GM12891 (cell line): ENCODE data around the gene KCNIP4.

Source experiments
- DNase-seq: peaks from one replicate; pipeline ENCODE4 v3.0.0; 2011; ENCODE audit warnings: low spot score; ENCODE audit not compliant: insufficient read length
- FAIRE-seq: peaks from 2 replicates; lab custom pipeline; 2011; peaks lifted over from hg19 to GRCh38; lab: Jason Lieb, UNC
- PAX5 ChIP-seq: IDR thresholded peaks from 2 replicates; pipeline ENCODE4 v1.6.1; 2011; ENCODE audit warnings: low read length, moderate library complexity, mild to moderate bottlenecking; ENCODE audit not compliant: insufficient read depth, severe bottlenecking
- POLR2A ChIP-seq: IDR thresholded peaks from 2 replicates; pipeline ENCODE4 v1.6.1; 2011; ENCODE audit warnings: low read depth, low read length, control low read depth
- POLR2AphosphoS5 ChIP-seq: IDR thresholded peaks from 2 replicates; pipeline ENCODE4 v1.6.1; 2011; ENCODE audit warnings: low read depth, low read length, control low read depth
- POU2F2 ChIP-seq: IDR thresholded peaks from 2 replicates; pipeline ENCODE4 v1.6.1; 2011; ENCODE audit warnings: low read depth, mild to moderate bottlenecking, control low read depth, low read length, moderate library complexity
- SPI1 ChIP-seq: IDR thresholded peaks from 2 replicates; pipeline ENCODE4 v1.6.1; 2011; ENCODE audit warnings: low read depth, low read length, control low read depth
- TAF1 ChIP-seq: IDR thresholded peaks from 2 replicates; pipeline ENCODE4 v1.6.1; 2011; ENCODE audit warnings: low read depth, low read length, control low read depth

The KCNIP4 gene

DNA sequence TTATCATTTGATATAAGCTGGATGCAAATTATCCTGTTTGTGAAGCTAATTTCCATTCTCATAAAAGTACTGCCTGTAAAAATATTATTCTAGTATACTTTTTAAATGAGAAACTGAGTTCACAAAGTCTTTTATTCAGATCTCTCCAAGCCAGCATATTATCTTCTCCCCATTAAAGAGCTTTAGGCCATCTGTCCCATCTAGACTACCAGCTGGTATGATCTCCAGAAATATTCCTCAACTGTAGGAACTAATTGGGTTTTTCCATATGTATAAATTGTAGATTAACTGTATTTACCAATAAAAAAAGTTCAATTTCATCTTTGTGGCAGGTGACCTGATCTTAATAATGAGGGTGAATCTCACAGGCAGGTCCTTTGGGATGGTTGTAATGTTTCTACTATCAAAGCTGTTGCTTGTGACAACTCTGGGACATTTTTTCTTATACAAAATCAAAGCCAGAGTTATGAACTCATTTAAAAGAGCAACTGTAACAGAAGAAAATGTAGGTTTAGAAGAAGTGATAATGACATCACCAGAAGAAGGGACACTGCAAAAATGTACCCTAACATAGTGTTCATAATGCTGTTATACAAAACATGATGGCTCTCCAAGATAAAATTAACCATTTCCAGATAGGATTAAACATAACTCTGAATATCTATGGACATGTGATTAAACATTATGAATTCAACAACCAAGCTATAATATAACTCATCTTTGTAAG lies 132.8 kb downstream of the KCNIP4 start:
- FAIRE-seq (no peak), DNase-seq (no peak)
- no peak for TF ChIP-seq PAX5
- TF ChIP-seq POLR2AphosphoS5, result no peak
- no peak for TF ChIP-seq POU2F2
- TF ChIP-seq POLR2A, result no peak
- TF ChIP-seq SPI1, result no peak
- TF ChIP-seq TAF1, result no peak

- no peak for FAIRE-seq
- DNase-seq, result no peak
- TF ChIP-seq POLR2AphosphoS5 (no peak), POU2F2 (no peak), SPI1 (no peak), PAX5 (no peak), POLR2A (no peak), TAF1 (no peak)
Observed at GRCh38 chr4:21811565-21811964, 137.0 kb downstream of the KCNIP4 start.

- DNase-seq (no peak), FAIRE-seq (no peak)
- TF ChIP-seq TAF1 (no peak), SPI1 (no peak), POLR2AphosphoS5 (no peak)
Observed at GRCh38 chr4:21806991-21807390, 141.6 kb downstream of the KCNIP4 start.

GRCh38 chr4:21802406-21802805 lies 146.2 kb downstream of the KCNIP4 start:
- FAIRE-seq, result no peak
- TF ChIP-seq TAF1 (no peak), POLR2AphosphoS5 (no peak), POLR2A (no peak), SPI1 (no peak), POU2F2 (no peak), PAX5 (no peak)
- no peak for DNase-seq

DNA sequence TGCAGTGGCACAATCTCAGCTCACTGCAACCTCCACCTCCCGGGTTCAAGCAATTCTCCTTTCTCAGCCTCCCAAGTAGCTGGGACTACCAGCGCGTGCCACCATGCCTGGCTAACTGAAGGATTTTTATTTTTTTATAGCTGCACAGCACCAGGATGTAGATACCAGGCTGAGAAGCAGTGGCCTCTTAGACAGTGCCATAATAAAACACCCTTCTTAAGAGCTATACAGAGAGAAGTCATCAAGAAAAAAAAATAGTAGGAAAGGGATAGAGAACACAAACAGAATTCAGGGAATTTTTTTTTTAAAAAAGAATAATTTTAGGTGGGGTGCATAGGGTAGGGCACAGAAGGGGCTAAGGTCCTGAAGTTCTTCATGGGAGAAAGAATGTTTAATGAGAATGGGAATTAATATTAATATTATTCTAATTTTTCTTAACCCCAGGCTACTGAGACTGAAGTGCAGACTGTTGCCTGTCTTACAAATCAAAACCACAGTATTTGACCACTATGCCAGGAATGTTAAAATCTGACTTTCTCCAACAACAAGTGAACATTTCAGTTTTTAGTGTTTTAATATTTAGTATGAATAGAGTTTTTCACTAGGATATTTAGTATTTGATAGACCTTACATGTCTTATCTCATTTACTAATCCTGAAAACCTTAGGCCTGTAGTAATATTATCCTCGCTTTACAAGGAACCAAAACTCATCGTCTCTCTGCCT lies 146.7 kb downstream of the KCNIP4 start:
- FAIRE-seq, result no peak

DNA sequence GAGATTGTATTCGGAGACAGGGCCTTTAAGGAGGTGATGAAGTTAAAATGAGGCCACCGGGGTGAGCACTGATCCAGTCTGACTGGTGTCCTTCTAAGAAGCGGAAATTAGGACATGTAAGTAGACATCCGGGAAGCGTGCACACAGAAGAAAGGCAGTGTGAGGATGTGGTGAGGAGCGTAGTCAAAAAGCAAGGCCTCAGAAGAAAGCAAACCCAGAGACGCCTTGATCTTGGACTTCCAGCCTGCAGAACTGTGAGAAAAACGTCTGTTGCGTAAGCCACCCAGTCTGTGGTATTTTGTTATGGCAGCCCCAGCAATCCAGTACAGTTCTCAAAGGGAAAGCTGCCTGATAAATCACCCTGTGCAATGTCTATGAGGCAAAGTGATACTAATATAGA lies 153.5 kb downstream of the KCNIP4 start:
- TF ChIP-seq SPI1, result no peak
- TF ChIP-seq TAF1, result no peak
- TF ChIP-seq POLR2A, result no peak
- no peak for TF ChIP-seq PAX5
- TF ChIP-seq POLR2AphosphoS5, result no peak
- TF ChIP-seq POU2F2, result no peak
- no peak for FAIRE-seq

More for the DNA sequence above, 146.7 kb downstream of the KCNIP4 start:
- no peak for DNase-seq
- no peak for TF ChIP-seq POLR2A
- TF ChIP-seq PAX5, result no peak
- no peak for TF ChIP-seq SPI1
- TF ChIP-seq POLR2AphosphoS5, result no peak
- TF ChIP-seq TAF1, result no peak
- TF ChIP-seq POU2F2, result no peak

DNA sequence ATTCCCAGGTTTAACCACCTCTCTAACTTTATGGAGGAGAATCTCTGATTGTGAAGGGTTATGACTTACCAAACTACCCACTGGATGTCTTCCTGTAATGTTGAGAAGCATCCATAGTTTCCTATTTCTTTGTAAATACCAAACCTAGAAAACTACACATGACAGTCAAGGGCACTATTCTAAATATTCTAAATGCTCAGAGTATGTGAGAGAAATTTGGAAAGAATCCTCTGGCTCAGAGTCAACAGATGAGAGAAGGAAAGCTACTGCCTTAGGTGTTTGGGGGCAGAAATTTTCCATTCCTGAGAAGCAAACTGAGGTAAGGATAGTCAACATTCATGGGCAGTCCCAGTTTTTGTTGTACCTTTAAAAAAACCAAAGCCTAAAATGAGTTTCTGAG lies 155.8 kb downstream of the KCNIP4 start:
- DNase-seq (no peak), FAIRE-seq (no peak)
- no peak for TF ChIP-seq SPI1
- no peak for TF ChIP-seq POLR2AphosphoS5
- no peak for TF ChIP-seq POLR2A
- TF ChIP-seq PAX5, result no peak

More for the DNA sequence above, 153.5 kb downstream of the KCNIP4 start:
- DNase-seq, result no peak

GRCh38 chr4:21790438-21791029 lies 158.0 kb downstream of the KCNIP4 start:
- FAIRE-seq, result no peak
- TF ChIP-seq POLR2A (no peak), SPI1 (no peak), TAF1 (no peak), POLR2AphosphoS5 (no peak), PAX5 (no peak)
- no peak for DNase-seq

DNA sequence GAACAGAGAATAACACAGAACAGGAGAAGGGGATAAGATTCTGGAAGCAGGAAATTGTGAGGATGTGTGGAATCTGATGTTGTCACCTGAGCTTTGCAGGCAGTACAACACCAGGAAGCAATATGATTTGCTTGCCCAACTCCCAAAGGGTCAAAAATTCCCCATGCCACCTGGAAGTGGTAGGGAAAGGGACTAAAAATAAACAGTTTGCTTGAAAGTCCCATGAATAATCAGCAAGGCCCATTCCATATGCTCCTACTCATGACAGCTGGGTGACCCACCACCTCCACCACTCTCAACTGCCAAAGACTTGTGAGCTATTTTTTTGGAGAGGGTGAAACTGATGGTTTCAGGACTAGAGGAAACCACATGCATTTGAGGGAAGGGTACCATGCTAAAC lies 168.4 kb downstream of the KCNIP4 start:
- TF ChIP-seq SPI1 (no peak), POU2F2 (no peak), PAX5 (no peak)
- DNase-seq (no peak), FAIRE-seq (no peak)

DNA sequence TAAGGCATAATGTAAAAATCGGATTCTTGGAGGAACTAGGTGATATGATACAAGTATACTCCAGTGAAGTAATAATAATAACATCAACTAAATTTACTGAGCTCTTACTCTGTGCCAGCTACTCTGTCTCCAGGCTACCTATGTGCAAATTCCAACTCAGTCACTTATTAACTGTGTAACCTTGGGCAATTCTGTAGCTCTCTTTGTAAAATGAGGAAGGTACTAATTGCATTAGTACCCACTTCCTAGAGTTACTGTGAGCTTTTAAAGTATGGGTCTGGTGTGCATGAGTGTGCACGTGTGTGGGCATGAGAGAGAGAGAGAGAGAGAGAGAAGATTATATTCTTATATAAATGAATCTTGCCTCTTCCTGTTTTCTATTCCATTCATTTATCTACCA lies 169.9 kb downstream of the KCNIP4 start:
- FAIRE-seq, result no peak
- DNase-seq, result no peak
- TF ChIP-seq POLR2A, result no peak
- TF ChIP-seq POLR2AphosphoS5, result no peak
- TF ChIP-seq PAX5, result no peak

DNA sequence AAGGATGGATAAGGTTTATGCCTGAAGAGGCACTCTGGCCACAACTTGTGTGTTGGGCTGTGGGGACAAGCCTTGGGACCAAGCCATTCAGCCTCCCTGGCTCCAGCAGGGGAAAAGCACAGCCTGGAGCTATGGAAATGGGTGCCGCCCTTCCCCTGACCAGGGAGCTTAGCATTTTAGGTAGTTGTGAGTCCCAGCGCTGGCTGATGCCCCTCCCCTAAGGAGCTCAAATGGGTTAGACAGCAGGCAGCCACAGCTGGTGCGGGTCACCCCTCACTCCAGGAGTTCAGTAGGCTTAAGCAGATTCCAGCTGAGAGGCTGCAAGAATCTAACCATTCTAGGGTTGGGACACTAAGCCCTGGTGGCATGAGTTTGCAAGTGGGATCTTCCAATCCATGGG lies 172.9 kb downstream of the KCNIP4 start:
- no peak for FAIRE-seq
- TF ChIP-seq SPI1 (no peak), PAX5 (no peak), POLR2AphosphoS5 (no peak), POU2F2 (no peak), POLR2A (no peak), TAF1 (no peak)
- DNase-seq, result no peak
